ENCODE data around the gene SFXN3. TPM values are rescaled to one million over a fixed set of nuclear protein-coding genes. Genes with fewer than 3 reads are reported as not detected.

SFXN3 gene
- total and polyA plus RNA-seq, 2 of the 13 experiments (the other 11 are each of a cell fraction or from before 2014, with no cell fraction given) = 16.8 to 71.5 TPM

DNA sequence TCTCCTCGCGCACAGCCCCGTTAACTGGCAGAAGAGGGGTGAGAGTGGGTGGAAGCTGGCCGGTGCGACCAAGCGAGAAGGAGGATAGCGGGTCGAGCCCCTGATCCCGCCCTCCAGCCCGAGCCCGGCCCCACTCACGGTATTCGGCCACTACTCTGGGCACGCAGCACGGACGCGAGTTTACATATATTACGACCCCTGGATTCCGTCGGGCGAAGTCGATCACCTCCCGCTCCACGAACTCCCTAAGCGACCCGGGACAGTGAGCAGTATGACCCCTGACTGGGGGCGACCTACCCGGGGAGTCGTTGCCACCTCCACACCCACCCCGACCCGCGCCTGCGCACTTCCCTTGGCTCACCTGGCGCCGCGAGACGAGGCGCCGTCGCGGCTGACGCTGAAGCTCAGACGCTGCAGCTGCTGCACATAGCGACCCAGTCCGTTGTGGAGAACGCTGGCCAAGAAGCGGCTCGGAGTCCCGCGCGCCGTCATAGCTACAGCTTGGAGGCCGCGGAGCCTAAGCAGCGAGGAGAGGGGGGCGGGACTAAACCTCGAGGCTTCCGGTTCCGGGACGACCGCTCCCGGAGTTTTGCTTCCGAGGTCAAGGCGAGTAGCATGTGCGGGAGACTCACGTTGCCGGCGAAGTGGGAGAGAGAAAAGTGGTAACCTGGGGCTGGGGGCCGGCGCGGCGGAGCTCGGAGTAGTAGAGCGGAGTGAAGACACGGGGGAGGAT, 43.9 kb upstream of the SFXN3 start, which contains the start of the genes MRPL43 and TWNK (continued):
- TF ChIP-seq, protein P1, sequence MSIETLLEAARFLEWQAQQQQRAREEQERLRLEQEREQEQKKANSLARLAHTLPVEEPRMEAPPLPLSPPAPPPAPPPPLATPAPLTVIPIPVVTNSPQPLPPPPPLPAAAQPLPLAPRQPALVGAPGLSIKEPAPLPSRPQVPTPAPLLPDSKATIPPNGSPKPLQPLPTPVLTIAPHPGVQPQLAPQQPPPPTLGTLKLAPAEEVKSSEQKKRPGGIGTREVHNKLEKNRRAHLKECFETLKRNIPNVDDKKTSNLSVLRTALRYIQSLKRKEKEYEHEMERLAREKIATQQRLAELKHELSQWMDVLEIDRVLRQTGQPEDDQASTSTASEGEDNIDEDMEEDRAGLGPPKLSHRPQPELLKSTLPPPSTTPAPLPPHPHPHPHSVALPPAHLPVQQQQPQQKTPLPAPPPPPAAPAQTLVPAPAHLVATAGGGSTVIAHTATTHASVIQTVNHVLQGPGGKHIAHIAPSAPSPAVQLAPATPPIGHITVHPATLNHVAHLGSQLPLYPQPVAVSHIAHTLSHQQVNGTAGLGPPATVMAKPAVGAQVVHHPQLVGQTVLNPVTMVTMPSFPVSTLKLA (IDR thresholded peaks at IDR 0.05) = peak; percentile 90
- TF ChIP-seq ZNF350 (CRISPR knock-in tag; IDR thresholded peaks at IDR 0.05; ENCODE audit: borderline replicate concordance, low read depth) (peak; percentile 58; the same call in 1 of the 2 replicates), SP2 (CRISPR knock-in tag; IDR thresholded peaks at IDR 0.05) (peak; percentile 92), GZF1 (CRISPR knock-in tag; IDR thresholded peaks at IDR 0.05) (0 out of 2 replicates have a peak, but pooled peaks have one; percentile 47), ATF7 (IDR thresholded peaks at IDR 0.05) (no peak), ATF7 (CRISPR knock-in tag; IDR thresholded peaks at IDR 0.05) (peak; percentile 15; the same call in 1 of the 2 replicates), MEIS1 (CRISPR knock-in tag; IDR thresholded peaks at IDR 0.05; ENCODE audit: borderline replicate concordance) (peak; percentile 57; the same call in 1 of the 2 replicates), ZNF496 (CRISPR knock-in tag; IDR thresholded peaks at IDR 0.05; ENCODE audit: insufficient replicate concordance) (no peak), ZKSCAN8 (CRISPR knock-in tag; IDR thresholded peaks at IDR 0.05; ENCODE audit: borderline replicate concordance) (peak; percentile 43; the same call in 1 of the 2 replicates), ARID2 (CRISPR knock-in tag; IDR thresholded peaks at IDR 0.05; ENCODE audit: borderline replicate concordance) (peak; percentile 88; the same call in 1 of the 2 replicates), KAT2B (IDR thresholded peaks at IDR 0.05; ENCODE audit: borderline replicate concordance, low read depth, low read length) (no peak), TMF1 (CRISPR knock-in tag; IDR thresholded peaks at IDR 0.05; ENCODE audit: low read depth) (peak; percentile 89; the same call in 1 of the 2 replicates)
- TF ChIP-seq, protein P2, sequence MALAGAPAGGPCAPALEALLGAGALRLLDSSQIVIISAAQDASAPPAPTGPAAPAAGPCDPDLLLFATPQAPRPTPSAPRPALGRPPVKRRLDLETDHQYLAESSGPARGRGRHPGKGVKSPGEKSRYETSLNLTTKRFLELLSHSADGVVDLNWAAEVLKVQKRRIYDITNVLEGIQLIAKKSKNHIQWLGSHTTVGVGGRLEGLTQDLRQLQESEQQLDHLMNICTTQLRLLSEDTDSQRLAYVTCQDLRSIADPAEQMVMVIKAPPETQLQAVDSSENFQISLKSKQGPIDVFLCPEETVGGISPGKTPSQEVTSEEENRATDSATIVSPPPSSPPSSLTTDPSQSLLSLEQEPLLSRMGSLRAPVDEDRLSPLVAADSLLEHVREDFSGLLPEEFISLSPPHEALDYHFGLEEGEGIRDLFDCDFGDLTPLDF (CRISPR knock-in tag; IDR thresholded peaks at IDR 0.05) = no peak; the same call in 1 of the 2 replicates
- TF ChIP-seq, protein P3, sequence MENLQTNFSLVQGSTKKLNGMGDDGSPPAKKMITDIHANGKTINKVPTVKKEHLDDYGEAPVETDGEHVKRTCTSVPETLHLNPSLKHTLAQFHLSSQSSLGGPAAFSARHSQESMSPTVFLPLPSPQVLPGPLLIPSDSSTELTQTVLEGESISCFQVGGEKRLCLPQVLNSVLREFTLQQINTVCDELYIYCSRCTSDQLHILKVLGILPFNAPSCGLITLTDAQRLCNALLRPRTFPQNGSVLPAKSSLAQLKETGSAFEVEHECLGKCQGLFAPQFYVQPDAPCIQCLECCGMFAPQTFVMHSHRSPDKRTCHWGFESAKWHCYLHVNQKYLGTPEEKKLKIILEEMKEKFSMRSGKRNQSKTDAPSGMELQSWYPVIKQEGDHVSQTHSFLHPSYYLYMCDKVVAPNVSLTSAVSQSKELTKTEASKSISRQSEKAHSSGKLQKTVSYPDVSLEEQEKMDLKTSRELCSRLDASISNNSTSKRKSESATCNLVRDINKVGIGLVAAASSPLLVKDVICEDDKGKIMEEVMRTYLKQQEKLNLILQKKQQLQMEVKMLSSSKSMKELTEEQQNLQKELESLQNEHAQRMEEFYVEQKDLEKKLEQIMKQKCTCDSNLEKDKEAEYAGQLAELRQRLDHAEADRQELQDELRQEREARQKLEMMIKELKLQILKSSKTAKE (CRISPR knock-in tag; IDR thresholded peaks at IDR 0.05; ENCODE audit: borderline replicate concordance) = peak; percentile 57; the same call in 1 of the 2 replicates
- TF ChIP-seq, protein P4, sequence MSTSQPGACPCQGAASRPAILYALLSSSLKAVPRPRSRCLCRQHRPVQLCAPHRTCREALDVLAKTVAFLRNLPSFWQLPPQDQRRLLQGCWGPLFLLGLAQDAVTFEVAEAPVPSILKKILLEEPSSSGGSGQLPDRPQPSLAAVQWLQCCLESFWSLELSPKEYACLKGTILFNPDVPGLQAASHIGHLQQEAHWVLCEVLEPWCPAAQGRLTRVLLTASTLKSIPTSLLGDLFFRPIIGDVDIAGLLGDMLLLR (CRISPR knock-in tag; IDR thresholded peaks at IDR 0.05) = no peak; the same call in 1 of the 2 replicates
- TF ChIP-seq, protein P5, sequence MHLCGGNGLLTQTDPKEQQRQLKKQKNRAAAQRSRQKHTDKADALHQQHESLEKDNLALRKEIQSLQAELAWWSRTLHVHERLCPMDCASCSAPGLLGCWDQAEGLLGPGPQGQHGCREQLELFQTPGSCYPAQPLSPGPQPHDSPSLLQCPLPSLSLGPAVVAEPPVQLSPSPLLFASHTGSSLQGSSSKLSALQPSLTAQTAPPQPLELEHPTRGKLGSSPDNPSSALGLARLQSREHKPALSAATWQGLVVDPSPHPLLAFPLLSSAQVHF (CRISPR knock-in tag; IDR thresholded peaks at IDR 0.05) = peak; percentile 80
- TF ChIP-seq, protein P6, sequence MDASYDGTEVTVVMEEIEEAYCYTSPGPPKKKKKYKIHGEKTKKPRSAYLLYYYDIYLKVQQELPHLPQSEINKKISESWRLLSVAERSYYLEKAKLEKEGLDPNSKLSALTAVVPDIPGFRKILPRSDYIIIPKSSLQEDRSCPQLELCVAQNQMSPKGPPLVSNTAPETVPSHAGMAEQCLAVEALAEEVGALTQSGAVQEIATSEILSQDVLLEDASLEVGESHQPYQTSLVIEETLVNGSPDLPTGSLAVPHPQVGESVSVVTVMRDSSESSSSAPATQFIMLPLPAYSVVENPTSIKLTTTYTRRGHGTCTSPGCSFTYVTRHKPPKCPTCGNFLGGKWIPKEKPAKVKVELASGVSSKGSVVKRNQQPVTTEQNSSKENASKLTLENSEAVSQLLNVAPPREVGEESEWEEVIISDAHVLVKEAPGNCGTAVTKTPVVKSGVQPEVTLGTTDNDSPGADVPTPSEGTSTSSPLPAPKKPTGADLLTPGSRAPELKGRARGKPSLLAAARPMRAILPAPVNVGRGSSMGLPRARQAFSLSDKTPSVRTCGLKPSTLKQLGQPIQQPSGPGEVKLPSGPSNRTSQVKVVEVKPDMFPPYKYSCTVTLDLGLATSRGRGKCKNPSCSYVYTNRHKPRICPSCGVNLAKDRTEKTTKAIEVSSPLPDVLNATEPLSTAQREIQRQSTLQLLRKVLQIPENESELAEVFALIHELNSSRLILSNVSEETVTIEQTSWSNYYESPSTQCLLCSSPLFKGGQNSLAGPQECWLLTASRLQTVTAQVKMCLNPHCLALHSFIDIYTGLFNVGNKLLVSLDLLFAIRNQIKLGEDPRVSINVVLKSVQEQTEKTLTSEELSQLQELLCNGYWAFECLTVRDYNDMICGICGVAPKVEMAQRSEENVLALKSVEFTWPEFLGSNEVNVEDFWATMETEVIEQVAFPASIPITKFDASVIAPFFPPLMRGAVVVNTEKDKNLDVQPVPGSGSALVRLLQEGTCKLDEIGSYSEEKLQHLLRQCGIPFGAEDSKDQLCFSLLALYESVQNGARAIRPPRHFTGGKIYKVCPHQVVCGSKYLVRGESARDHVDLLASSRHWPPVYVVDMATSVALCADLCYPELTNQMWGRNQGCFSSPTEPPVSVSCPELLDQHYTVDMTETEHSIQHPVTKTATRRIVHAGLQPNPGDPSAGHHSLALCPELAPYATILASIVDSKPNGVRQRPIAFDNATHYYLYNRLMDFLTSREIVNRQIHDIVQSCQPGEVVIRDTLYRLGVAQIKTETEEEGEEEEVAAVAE (CRISPR knock-in tag; IDR thresholded peaks at IDR 0.05; ENCODE audit: borderline replicate concordance) = peak; percentile 36; the same call in 1 of the 2 replicates
